Effector memory CD8-positive, alpha-beta T cell (primary cell): Measurements from ENCODE around the gene CHRM2.

Experiments
- ATAC-seq: fragments of 150-1000 bp; cut with Tn5 transposase; replicated peaks from 2 replicates; pipeline ENCODE4 v1.10.0; 2021; ENCODE audit warnings: mild to moderate bottlenecking, moderate library complexity
- DNase-seq, 3 experiments: peaks; one replicate each; pipeline ENCODE4 v3.0.0; 2021
- H3K27ac Mint-ChIP-seq, 2 donors: one replicate each; pipeline ENCODE4 v1.8.0; 2022; ENCODE audit warnings: mild to moderate bottlenecking in 2 of 2, mixed read lengths in 2 of 2, moderate library complexity in 2 of 2
- H3K27me3 Mint-ChIP-seq, 2 donors: one replicate each; pipeline ENCODE4 v1.8.0; 2022; ENCODE audit warnings: mixed read lengths in 2 of 2
- H3K36me3 Mint-ChIP-seq: one replicate; pipeline ENCODE4 v1.8.0; 2022; ENCODE audit warnings: mild to moderate bottlenecking, moderate library complexity, mixed read lengths; ENCODE audit not compliant: insufficient read depth
- H3K4me1 Mint-ChIP-seq, 2 donors: one replicate each; pipeline ENCODE4 v1.8.0; 2022; ENCODE audit warnings: low read depth in 2 of 2, mixed read lengths in 2 of 2
- H3K4me3 Mint-ChIP-seq, 2 donors: one replicate each; pipeline ENCODE4 v1.8.0; 2022; ENCODE audit warnings: mild to moderate bottlenecking in 2 of 2, mixed read lengths in 2 of 2, moderate library complexity in 2 of 2
- H3K9me3 Mint-ChIP-seq, 2 donors: one replicate each; pipeline ENCODE4 v1.8.0; 2022; ENCODE audit warnings: mixed read lengths in 2 of 2

The CHRM2 gene

GRCh38 chr7:137025469-137026175, 157.2 kb downstream of the CHRM2 start:
- Mint-ChIP-seq H3K27ac (no peak overlapping the region), H3K4me3 (no peak overlapping the region)

GRCh38 chr7:137026176-137026500, 157.7 kb downstream of the CHRM2 start:
- Mint-ChIP-seq H3K27me3 (no peaks in the 10 kb centered on the region), H3K9me3 (peaks cover 10 to 11% of the 10 kb centered on the region in 2 donors), H3K36me3 (no peaks in the 10 kb centered on the region), H3K27ac (no peak overlapping the region), H3K4me1 (no peaks in the 10 kb centered on the region), H3K4me3 (no peak overlapping the region)
- DNase-seq, result no peak
- ATAC-seq, result no peak

More at GRCh38 chr7:137025469-137026175, 157.2 kb downstream of the CHRM2 start:
- DNase-seq (no peak), ATAC-seq (no peak)
- Mint-ChIP-seq H3K27me3 (no peaks in the 10 kb centered on the region), H3K4me1 (no peaks in the 10 kb centered on the region), H3K9me3 (peaks cover 10 to 11% of the 10 kb centered on the region in 2 donors), H3K36me3 (no peaks in the 10 kb centered on the region)

GRCh38 chr7:137032436-137032835, 164.0 kb downstream of the CHRM2 start:
- no peak for ATAC-seq
- Mint-ChIP-seq H3K9me3 (peaks cover 1 to 2% of the 10 kb centered on the region in 2 donors), H3K27ac (no peak overlapping the region), H3K4me1 (no peaks in the 10 kb centered on the region), H3K27me3 (no peaks in the 10 kb centered on the region), H3K4me3 (no peak overlapping the region), H3K36me3 (no peaks in the 10 kb centered on the region)
- DNase-seq, result no peak

- H3K36me3 Mint-ChIP-seq, result no peaks in the 10 kb centered on the region
- no peak for DNase-seq
- ATAC-seq, result no peak
- H3K4me1 Mint-ChIP-seq, result no peaks in the 10 kb centered on the region
- no peaks in the 10 kb centered on the region for H3K9me3 Mint-ChIP-seq
- no peaks in the 10 kb centered on the region for H3K27me3 Mint-ChIP-seq
- no peak overlapping the region for H3K27ac Mint-ChIP-seq
- H3K4me3 Mint-ChIP-seq, result no peak overlapping the region
Observed at GRCh38 chr7:137036768-137037167, 168.3 kb downstream of the CHRM2 start.

- H3K27me3 Mint-ChIP-seq, result no peaks in the 10 kb centered on the region
- peaks cover 4 to 9% of the 10 kb centered on the region in 2 donors for H3K9me3 Mint-ChIP-seq
- no peaks in the 10 kb centered on the region for H3K36me3 Mint-ChIP-seq
- H3K4me3 Mint-ChIP-seq, result no peak overlapping the region
- ATAC-seq (no peak), DNase-seq (no peak)
- H3K4me1 Mint-ChIP-seq, result no peaks in the 10 kb centered on the region
- H3K27ac Mint-ChIP-seq, result no peak overlapping the region
Observed at GRCh38 chr7:137038706-137039105, 170.3 kb downstream of the CHRM2 start.

- no peak for DNase-seq
- no peak overlapping the region for H3K27ac Mint-ChIP-seq
- no peaks in the 10 kb centered on the region for H3K36me3 Mint-ChIP-seq
- peaks cover 4 to 9% of the 10 kb centered on the region in 2 donors for H3K9me3 Mint-ChIP-seq
- ATAC-seq, result no peak
- H3K4me3 Mint-ChIP-seq, result no peak overlapping the region
- no peaks in the 10 kb centered on the region for H3K4me1 Mint-ChIP-seq
- H3K27me3 Mint-ChIP-seq, result no peaks in the 10 kb centered on the region
Observed at GRCh38 chr7:137040745-137041144, 172.3 kb downstream of the CHRM2 start.

- Mint-ChIP-seq H3K36me3 (no peaks in the 10 kb centered on the region), H3K9me3 (peaks cover 6 to 12% of the 10 kb centered on the region in 2 donors), H3K27ac (no peak overlapping the region), H3K4me3 (no peak overlapping the region), H3K4me1 (no peaks in the 10 kb centered on the region), H3K27me3 (no peaks in the 10 kb centered on the region)
- ATAC-seq (no peak), DNase-seq (no peak)
Observed at GRCh38 chr7:137045573-137045972, 177.1 kb downstream of the CHRM2 start.

GRCh38 chr7:137069249-137069963, 201.0 kb downstream of the CHRM2 start:
- ATAC-seq (no peak), DNase-seq (no peak)
- H3K4me1 Mint-ChIP-seq, result no peaks in the 10 kb centered on the region
- H3K4me3 Mint-ChIP-seq, result no peak overlapping the region
- H3K27ac Mint-ChIP-seq, result no peak overlapping the region
- no peaks in the 10 kb centered on the region for H3K27me3 Mint-ChIP-seq
- peaks cover 7 to 12% of the 10 kb centered on the region in 2 donors for H3K9me3 Mint-ChIP-seq
- no peaks in the 10 kb centered on the region for H3K36me3 Mint-ChIP-seq
